HepG2 (cell line): Measurements from ENCODE around the gene SPATA32. TPM values are rescaled to one million over a fixed set of nuclear protein-coding genes. Genes with fewer than 3 reads are reported as not detected.

Source experiments
- ATAC-seq: fragments of 200-7000 bp; cut with Tn5 transposase; 3 replicates; pipeline ENCODE4 v1.9.1; 2020; ENCODE audit warnings: mild to moderate bottlenecking, moderate library complexity
- BruUV-seq: library from RNA; stranded (reverse); fragments of 400-500 nt; replicated peaks from 2 replicates; lab custom pipeline; 2021; lab: Mats Ljungman, UMichigan
- CTCF ChIA-PET: fragments of 300-600 bp; formaldehyde crosslinking; extraction: SDS; loops from one replicate; lab custom pipeline; 2021; ENCODE audit warnings: low total read pairs, inconsistent platforms, low intra/inter-chr PET ratio; lab: Yijun Ruan, JAX
- POLR2A ChIA-PET: fragments of 350-600 bp; sonication (Branson Sonifier 250); formaldehyde crosslinking; loops from one replicate; lab custom pipeline; 2020; ENCODE audit warnings: antibody characterized with exemption, inconsistent platforms; lab: Yijun Ruan, JAX
- DNase-seq: peaks from one replicate; pipeline ENCODE4 v3.0.0-alpha.2; 2015; ENCODE audit warnings: low spot score
- FAIRE-seq: peaks from 3 replicates; lab custom pipeline; 2011; peaks lifted over from hg19 to GRCh38; lab: Jason Lieb, UNC
- H2AFZ ChIP-seq: one replicate; pipeline ENCODE4 v1.6.1; 2011; ENCODE audit warnings: low read length, inconsistent platforms
- H3K27ac ChIP-seq: fragments of 300-600 bp; 3 replicates; pipeline ENCODE4 v1.8.0; 2011; ENCODE audit warnings: mixed run types, mild to moderate bottlenecking, mixed read lengths, low read length, inconsistent platforms; ENCODE audit not compliant: insufficient read depth; ENCODE audit errors: extremely low read length
- H3K27me3 ChIP-seq, 2 experiments: fragments of 200-600 bp in 1 of 2; 2 replicates in 1 of 2; 3 replicates in 1 of 2; pipeline versions ENCODE4 v1.6.0 to v1.8.0; 2011; ENCODE audit warnings: low read length in 2 of 2, mild to moderate bottlenecking in 2 of 2, moderate library complexity in 2 of 2, inconsistent platforms in 1 of 2; ENCODE audit not compliant: insufficient read depth in 2 of 2, control insufficient read depth in 1 of 2
- H3K36me3 ChIP-seq, 2 experiments: fragments of 200-600 bp in 1 of 2; replicated peaks in 1 of 2; 2 replicates in 1 of 2; 3 replicates in 1 of 2; pipeline versions ENCODE4 v1.5.1 to v1.8.0; 2011; ENCODE audit warnings: low read length in 2 of 2, inconsistent platforms in 1 of 2; ENCODE audit not compliant: insufficient read depth in 2 of 2, control insufficient read depth in 1 of 2
- H3K4me1 ChIP-seq: 2 replicates; pipeline ENCODE4 v1.5.1; 2012; ENCODE audit warnings: low read length, inconsistent platforms; ENCODE audit not compliant: insufficient read depth
- H3K4me2 ChIP-seq: 2 replicates; pipeline ENCODE4 v1.6.0; 2011; ENCODE audit warnings: low read depth, low read length, inconsistent platforms
- H3K4me3 ChIP-seq, 3 experiments: fragments of 200-600 bp in 1 of 3; sonication (generic), shearing (Covaris generic) in 1 of 3; replicated peaks in 1 of 3; 2 replicates each; pipeline ENCODE4 v1.5.1; 2011 to 2016; ENCODE audit warnings: low read length in 3 of 3, inconsistent platforms in 2 of 3, low read depth in 2 of 3, mild to moderate bottlenecking in 2 of 3, control low read depth in 1 of 3, mixed read lengths in 1 of 3; ENCODE audit not compliant: insufficient read depth in 1 of 3
- H3K79me2 ChIP-seq: one replicate; pipeline ENCODE4 v1.6.1; 2011; ENCODE audit warnings: low read length, inconsistent platforms; ENCODE audit not compliant: insufficient read depth
- H3K9ac ChIP-seq: 2 replicates; pipeline ENCODE4 v1.6.0; 2011; ENCODE audit warnings: mild to moderate bottlenecking, low read depth, low read length, inconsistent platforms; ENCODE audit not compliant: insufficient read depth
- H3K9me3 ChIP-seq: 2 replicates; pipeline ENCODE4 v1.5.1; 2012; ENCODE audit warnings: mild to moderate bottlenecking, low read length
- H4K20me1 ChIP-seq: 2 replicates; pipeline ENCODE4 v1.6.0; 2011; ENCODE audit warnings: inconsistent platforms, mild to moderate bottlenecking, low read length, moderate library complexity; ENCODE audit not compliant: insufficient read depth
- ARID5B ChIP-seq: IDR thresholded peaks from 2 replicates; pipeline ENCODE4 v1.4.0; 2020; ENCODE audit warnings: mild to moderate bottlenecking, missing genetic modification reagents
- BORCS8-MEF2B ChIP-seq: sonication (generic); formaldehyde crosslinking; IDR thresholded peaks from 2 replicates; pipeline ENCODE4 v1.8.0; 2022; ENCODE audit warnings: mild to moderate bottlenecking, missing genetic modification reagents
- CEBPB ChIP-seq: IDR thresholded peaks from 2 replicates; pipeline ENCODE4 v1.6.1; 2011; ENCODE audit warnings: low read depth, low read length, improper control_type of control experiment, borderline replicate concordance
- DMAP1 ChIP-seq: IDR thresholded peaks from 2 replicates; pipeline ENCODE4 v1.6.1; 2016
- ELF4 ChIP-seq: sonication (generic); formaldehyde crosslinking; IDR thresholded peaks from 2 replicates; pipeline ENCODE4 v1.5.0; 2020; ENCODE audit warnings: missing genetic modification reagents, mild to moderate bottlenecking, moderate library complexity, borderline replicate concordance
- HDAC1 ChIP-seq: sonication (generic); formaldehyde crosslinking; IDR thresholded peaks from 2 replicates; pipeline ENCODE4 v1.5.1; 2020; ENCODE audit warnings: mild to moderate bottlenecking, missing genetic modification reagents
- PAWR ChIP-seq: sonication (generic); formaldehyde crosslinking; IDR thresholded peaks from 2 replicates; pipeline ENCODE4 v1.4.0; 2020; ENCODE audit warnings: missing genetic modification reagents, mild to moderate bottlenecking, borderline replicate concordance
- PBX2 ChIP-seq: IDR thresholded peaks from 2 replicates; pipeline ENCODE4 v1.6.1; 2016; ENCODE audit warnings: control low read depth
- SAP130 ChIP-seq: IDR thresholded peaks from 2 replicates; pipeline ENCODE4 v1.6.1; 2016; ENCODE audit warnings: low read depth
- SRF ChIP-seq: IDR thresholded peaks from 2 replicates; pipeline ENCODE4 v1.6.1; 2011; ENCODE audit warnings: mild to moderate bottlenecking, low read depth, low read length, moderate library complexity
- TMF1 ChIP-seq: sonication (generic); formaldehyde crosslinking; IDR thresholded peaks from 2 replicates; pipeline ENCODE4 v1.8.1; 2022; ENCODE audit warnings: low read depth, missing genetic modification reagents
- ZFP62 ChIP-seq: sonication (generic); formaldehyde crosslinking; IDR thresholded peaks from 2 replicates; pipeline ENCODE4 v1.4.0; 2020; ENCODE audit warnings: missing genetic modification reagents
- ZNF275 ChIP-seq: sonication (generic); formaldehyde crosslinking; IDR thresholded peaks from 2 replicates; pipeline ENCODE4 v1.8.0; 2022; ENCODE audit warnings: missing genetic modification reagents, mild to moderate bottlenecking, inconsistent platforms, borderline replicate concordance
- ZNF280B ChIP-seq: sonication (generic); formaldehyde crosslinking; IDR thresholded peaks from 2 replicates; pipeline ENCODE4 v1.5.0; 2020; ENCODE audit warnings: missing genetic modification reagents, mild to moderate bottlenecking, borderline replicate concordance
- ZNF577 ChIP-seq: sonication (generic); formaldehyde crosslinking; IDR thresholded peaks from 2 replicates; pipeline ENCODE4 v1.4.0; 2020; ENCODE audit warnings: mild to moderate bottlenecking, low read depth, missing genetic modification reagents, borderline replicate concordance
- ZNF644 ChIP-seq: IDR thresholded peaks from 2 replicates; pipeline ENCODE4 v1.6.1; 2016; ENCODE audit warnings: low read depth
- ZNF747 ChIP-seq: sonication (generic); formaldehyde crosslinking; IDR thresholded peaks from 2 replicates; pipeline ENCODE4 v1.8.1; 2023; ENCODE audit warnings: missing genetic modification reagents, mild to moderate bottlenecking, borderline replicate concordance
- ZNF766 ChIP-seq: sonication (generic); formaldehyde crosslinking; IDR thresholded peaks from 2 replicates; pipeline ENCODE4 v1.5.0; 2020; ENCODE audit warnings: missing genetic modification reagents, borderline replicate concordance
- ZNF841 ChIP-seq: sonication (generic); formaldehyde crosslinking; IDR thresholded peaks from 2 replicates; pipeline ENCODE4 v1.8.1; 2023; ENCODE audit warnings: missing genetic modification reagents, borderline replicate concordance
- WGBS: methylation state at CpG from one replicate; pipeline ENCODE4 v1.1.6; 2017; ENCODE audit warnings: low lambda C conversion rate; 5-methylcytosine and 5-hydroxymethylcytosine counted together
- in situ Hi-C: cut with HindIII; loops from 2 replicates; pipeline ENCODE4 v1.10.0; 2017; ENCODE audit warnings: low pct_unique_long_range_greater_than_20kb; ENCODE audit not compliant: extremely low pct_ligation_motif_present
- intact Hi-C: fragments of 100-400 bp; cut with micrococcal nuclease; formaldehyde crosslinking; loops from one replicate; pipeline ENCODE4 v1.10.0; 2022; ENCODE audit not compliant: unreplicated experiment
- polyA plus RNA-seq, 8 experiments: library from polyadenylated mRNA; depleted of rRNA in 3 of 8; stranded (reverse) in 7 of 8; unstranded in 1 of 8; fragments of >200 nt; fragmentation: Illumina TruSeq in 4 of 8; extraction: Trizol in 4 of 8; gene quantifications; 2 replicates each; pipeline versions ENCODE4 v1.2.1 to v1.2.3, GENCODE V29; 2011 to 2016; ENCODE audit warnings: low read depth in 4 of 8, missing spikeins in 1 of 8, mixed read lengths in 1 of 8; ENCODE audit not compliant: insufficient read depth in 1 of 8
- total RNA-seq, 5 experiments: library from RNA; depleted of rRNA; stranded (reverse); fragments of >200 nt; fragmentation: Illumina TruSeq; extraction: Trizol; gene quantifications; 2 replicates each; pipeline ENCODE4 v1.2.3, GENCODE V29; 2016; ENCODE audit warnings: low read depth in 1 of 5

SPATA32 gene
- total and polyA plus RNA-seq, 2 of the 13 experiments (the other 11 are each of a cell fraction or from before 2014, with no cell fraction given), result not detected

- H3K9me3 ChIP-seq, result no peaks in the 10 kb centered on the region
- ATAC-seq (no peak), FAIRE-seq (no peak), DNase-seq (no peak)
- H3K4me2 ChIP-seq, result no peak overlapping the region
- ChIA-PET POLR2A (no interaction called here), CTCF (interaction anchor here (1.4 kb wide), 1 partner anchor 112 kb away, joined by 4 read pairs; no protein-coding TSS in a partner anchor)
- H3K4me3 ChIP-seq, result no peak overlapping the region
- in situ Hi-C loops (no loop called here), intact Hi-C loops (no loop called here)
- H3K9ac ChIP-seq, result no peak overlapping the region
- H3K27ac ChIP-seq, result no peak overlapping the region
- BruUV-seq, result no TSS peak
- H2AFZ ChIP-seq, result no peak overlapping the region
- H4K20me1 ChIP-seq, result no peaks in the 10 kb centered on the region
- H3K79me2 ChIP-seq, result no peaks in the 10 kb centered on the region
- TF ChIP-seq PBX2 (CRISPR knock-in tag), result no peak
- no peak for TF ChIP-seq DMAP1 (CRISPR knock-in tag)
- no peak for TF ChIP-seq ZNF644 (CRISPR knock-in tag)
- no peak for TF ChIP-seq ZNF280B (CRISPR knock-in tag)
- no peak for TF ChIP-seq SRF
- TF ChIP-seq ZFP62 (CRISPR knock-in tag), result no peak
- TF ChIP-seq HDAC1 (CRISPR knock-in tag), result no peak
- no peak for TF ChIP-seq ELF4 (CRISPR knock-in tag)
- no peak for TF ChIP-seq PAWR (CRISPR knock-in tag)
- TF ChIP-seq SAP130 (CRISPR knock-in tag), result no peak
- TF ChIP-seq ZNF577 (CRISPR knock-in tag), result no peak
- TF ChIP-seq BORCS8-MEF2B, result no peak
- TF ChIP-seq TMF1 (CRISPR knock-in tag), result no peak
- no peak for TF ChIP-seq ZNF275 (CRISPR knock-in tag)
- no peak for TF ChIP-seq ZNF747
- no peak for TF ChIP-seq CEBPB
- TF ChIP-seq ARID5B (CRISPR knock-in tag), result no peak
- no peak for TF ChIP-seq ZNF841 (CRISPR knock-in tag)
- TF ChIP-seq ZNF766 (CRISPR knock-in tag), result no peak
- peaks cover 17% of the 10 kb centered on the region for H3K4me1 ChIP-seq
- no peaks in the 10 kb centered on the region for H3K27me3 ChIP-seq
- WGBS, result 98% methylated on average over 15 of the region's 16 CpGs
- peaks cover 13 to 35% of the 10 kb centered on the region in 2 experiments; a peak in 4 of 5 replicates for H3K36me3 ChIP-seq
Observed at GRCh38 chr17:45273551-45273957, 11.7 kb upstream of the SPATA32 start.
